K562 (cell line): Measurements from ENCODE around the gene RSBN1L. TPM values are rescaled to one million over a fixed set of nuclear protein-coding genes. Genes with fewer than 3 reads are reported as not detected.

Source experiments
- ATAC-seq: fragments of 200-7000 bp; cut with Tn5 transposase; 3 replicates; pipeline ENCODE4 v1.9.1; 2020; ENCODE audit warnings: moderate library complexity
- BruUV-seq: library from RNA; stranded (reverse); fragments of 400-500 nt; replicated peaks from 2 replicates; lab custom pipeline; 2021; lab: Mats Ljungman, UMichigan
- CTCF ChIA-PET: fragments of 300-600 bp; formaldehyde crosslinking; extraction: SDS; loops from one replicate; lab custom pipeline; 2021; ENCODE audit warnings: low intra/inter-chr PET ratio; lab: Yijun Ruan, JAX
- POLR2A ChIA-PET: fragments of 300-600, 350-650 bp; sonication (Branson Sonifier 250); formaldehyde crosslinking; extraction: SDS; loops from one replicate; lab custom pipeline; 2021; ENCODE audit warnings: antibody characterized with exemption, inconsistent platforms; lab: Yijun Ruan, JAX
- DNase-seq, 4 experiments: peaks; one replicate each; pipeline versions ENCODE4 v3.0.0 to v3.0.0-alpha.2; 2011 to 2018; ENCODE audit warnings: low spot score in 3 of 4, mixed read lengths in 3 of 4; ENCODE audit errors: extremely low read depth in 1 of 4
- FAIRE-seq: peaks from 2 replicates; lab custom pipeline; 2011; peaks lifted over from hg19 to GRCh38; lab: Jason Lieb, UNC
- H2AFZ ChIP-seq: 2 replicates; pipeline ENCODE4 v1.6.0; 2011; ENCODE audit warnings: low read depth, low read length, control low read depth, inconsistent platforms
- H3K27ac ChIP-seq: fragments of 200-600 bp; 3 replicates; pipeline ENCODE4 v1.8.0; 2011; ENCODE audit warnings: low read depth, mild to moderate bottlenecking, control low read depth, inconsistent platforms, low read length, moderate library complexity, mixed read lengths; ENCODE audit errors: extremely low read depth
- H3K27me3 ChIP-seq, 2 experiments: fragments of 300-600 bp in 1 of 2; 2 replicates in 1 of 2; 3 replicates in 1 of 2; pipeline versions ENCODE4 v1.6.0 to v1.8.0; 2011; ENCODE audit warnings: inconsistent platforms in 2 of 2, low read length in 2 of 2, mild to moderate bottlenecking in 1 of 2, mixed read lengths in 1 of 2, moderate library complexity in 1 of 2; ENCODE audit not compliant: control insufficient read depth in 2 of 2, insufficient read depth in 2 of 2
- H3K36me3 ChIP-seq: fragments of 300-600 bp; 3 replicates; pipeline ENCODE4 v1.8.0; 2011; ENCODE audit warnings: mild to moderate bottlenecking, low read length, inconsistent platforms; ENCODE audit not compliant: control insufficient read depth, insufficient read depth
- H3K4me1 ChIP-seq, 2 experiments: fragments of 200-600 bp in 1 of 2; replicated peaks in 1 of 2; 2 replicates in 1 of 2; 3 replicates in 1 of 2; pipeline versions ENCODE4 v1.5.1 to v1.8.0; 2011; ENCODE audit warnings: inconsistent platforms in 2 of 2, low read length in 2 of 2, mild to moderate bottlenecking in 1 of 2, mixed read lengths in 1 of 2, moderate library complexity in 1 of 2; ENCODE audit not compliant: control insufficient read depth in 2 of 2, insufficient read depth in 2 of 2
- H3K4me2 ChIP-seq: 2 replicates; pipeline ENCODE4 v1.6.1; 2011; ENCODE audit warnings: low read length, control low read depth, inconsistent platforms, mixed read lengths; ENCODE audit not compliant: insufficient read depth
- H3K4me3 ChIP-seq: fragments of 200-600 bp; sonication (generic), shearing (Covaris generic); 2 replicates; pipeline ENCODE4 v1.5.1; 2016; ENCODE audit warnings: control low read depth, inconsistent platforms
- H3K79me2 ChIP-seq: fragments of 200-600 bp; 3 replicates; pipeline ENCODE4 v1.8.0; 2011; ENCODE audit warnings: low read length, inconsistent platforms; ENCODE audit not compliant: control insufficient read depth, insufficient read depth
- H3K9ac ChIP-seq, 2 experiments: 2 replicates each; pipeline versions ENCODE4 v1.6.0 to v1.6.1; 2011; ENCODE audit warnings: low read depth in 2 of 2, low read length in 2 of 2, control low read depth in 1 of 2, inconsistent platforms in 1 of 2, mild to moderate bottlenecking in 1 of 2, mixed read lengths in 1 of 2; ENCODE audit not compliant: insufficient read depth in 1 of 2
- H3K9me1 ChIP-seq: one replicate; pipeline ENCODE4 v1.6.0; 2011; ENCODE audit warnings: inconsistent platforms, mild to moderate bottlenecking, low read length, moderate library complexity; ENCODE audit not compliant: control insufficient read depth, insufficient read depth
- H3K9me3 ChIP-seq: replicated peaks from 2 replicates; pipeline ENCODE4 v1.5.1; 2011; ENCODE audit warnings: low read depth, low read length, inconsistent platforms; ENCODE audit not compliant: control insufficient read depth, insufficient read depth
- H4K20me1 ChIP-seq: replicated peaks from 2 replicates; pipeline ENCODE4 v1.6.1; 2011; ENCODE audit warnings: low read length, inconsistent platforms, mixed read lengths; ENCODE audit not compliant: control insufficient read depth, insufficient read depth
- ARID3A ChIP-seq: IDR thresholded peaks from 2 replicates; pipeline ENCODE4 v1.6.1; 2012; ENCODE audit warnings: low read depth, low read length, improper control_type of control experiment, borderline replicate concordance
- CBFA2T3 ChIP-seq: fragments of 450-650 bp; IDR thresholded peaks from 2 replicates; pipeline ENCODE4 v1.6.1; 2017
- FOXK1 ChIP-seq: sonication (generic); formaldehyde crosslinking; IDR thresholded peaks from 2 replicates; pipeline ENCODE4 v1.8.0; 2022; ENCODE audit warnings: missing genetic modification reagents, mild to moderate bottlenecking, borderline replicate concordance
- FUS ChIP-seq: fragments of 200-400 bp; formaldehyde crosslinking; optimal IDR thresholded peaks from 2 replicates; pipeline ENCODE3; 2017; ENCODE audit warnings: low read depth, low read length
- HCFC1 ChIP-seq: IDR thresholded peaks from 2 replicates; pipeline ENCODE4 v1.6.1; 2012; ENCODE audit warnings: low read depth, low read length, improper control_type of control experiment
- MAFF ChIP-seq: IDR thresholded peaks from 2 replicates; pipeline ENCODE4 v1.6.1; 2012; ENCODE audit warnings: low read length, improper control_type of control experiment
- SMARCA4 ChIP-seq: fragments of 450-650 bp; IDR thresholded peaks from 2 replicates; pipeline ENCODE4 v1.6.1; 2016
- SOX6 ChIP-seq: fragments of 450-650 bp; IDR thresholded peaks from 2 replicates; pipeline ENCODE4 v1.6.1; 2014; ENCODE audit warnings: mild to moderate bottlenecking
- TARDBP ChIP-seq: fragments of 450-650 bp; IDR thresholded peaks from 2 replicates; pipeline ENCODE4 v1.6.1; 2016
- ZNF316 ChIP-seq: fragments of 450-650 bp; IDR thresholded peaks from 2 replicates; pipeline ENCODE4 v1.6.1; 2016
- ZNF785 ChIP-seq: fragments of 250-450 bp; sonication (Bioruptor Pico); IDR thresholded peaks from 2 replicates; pipeline ENCODE4 v1.4.0; 2020; ENCODE audit warnings: mild to moderate bottlenecking
- WGBS: fragments of 100-300 bp; shearing (Covaris generic); methylation state at CpG from one replicate; pipeline ENCODE4 v1.1.6; 2016; ENCODE audit warnings: low coverage, mixed read lengths; ENCODE audit not compliant: insufficient coverage; ENCODE audit errors: missing lambda C conversion rate; 5-methylcytosine and 5-hydroxymethylcytosine counted together
- in situ Hi-C: fragments of 300-500 bp; cut with MboI; formaldehyde crosslinking; loops from 4 replicates; pipeline ENCODE4 v1.15.0; 2018; ENCODE audit warnings: inconsistent platforms, mixed read lengths
- intact Hi-C: fragments of 100-400 bp; cut with micrococcal nuclease; formaldehyde crosslinking; loops from 2 replicates; pipeline ENCODE4 v1.14.2; 2022
- polyA plus RNA-seq, 8 experiments: library from polyadenylated mRNA; depleted of rRNA in 4 of 8; stranded (reverse) in 5 of 8; unstranded in 3 of 8; fragments of >200 nt; fragmentation: Nextera tagmentation in 2 of 8; fragmentation: Illumina TruSeq in 1 of 8; extraction: Ambion mirVana in 2 of 8; extraction: Trizol in 1 of 8; gene quantifications; 2 replicates each; pipeline versions ENCODE4 v1.2.1 to v1.2.3, GENCODE V29; 2011 to 2014; ENCODE audit warnings: inconsistent platforms in 1 of 8, missing spikeins in 1 of 8
- total RNA-seq, 7 experiments: library from RNA; depleted of rRNA in 6 of 7; stranded (reverse); fragments of >200 nt in 6 of 7; fragmentation: Illumina TruSeq in 2 of 7; extraction: Trizol in 2 of 7; gene quantifications; 2 replicates each; pipeline versions ENCODE4 v1.2.1 to v1.2.3, GENCODE V29; 2011 to 2021; ENCODE audit warnings: low replicate concordance in 1 of 7
- TF ChIP-seq, protein P1 (sequence below): fragments of 450-650 bp; IDR thresholded peaks from 2 replicates; pipeline ENCODE4 v1.6.1; 2014; ENCODE audit warnings: low read depth, mild to moderate bottlenecking, moderate library complexity, borderline replicate concordance
- TF ChIP-seq, protein P2 (sequence below), 2 experiments: IDR thresholded peaks; 2 replicates each; pipeline ENCODE4 v1.6.1; 2012; ENCODE audit warnings: improper control_type of control experiment in 2 of 2, low read depth in 2 of 2, low read length in 2 of 2, borderline replicate concordance in 1 of 2

RSBN1L gene
- total and polyA plus RNA-seq, 9 of the 15 experiments (the other 6 are each of a cell fraction or from before 2014, with no cell fraction given) = 6.2 to 35.2 (median 20.1) TPM

DNA sequence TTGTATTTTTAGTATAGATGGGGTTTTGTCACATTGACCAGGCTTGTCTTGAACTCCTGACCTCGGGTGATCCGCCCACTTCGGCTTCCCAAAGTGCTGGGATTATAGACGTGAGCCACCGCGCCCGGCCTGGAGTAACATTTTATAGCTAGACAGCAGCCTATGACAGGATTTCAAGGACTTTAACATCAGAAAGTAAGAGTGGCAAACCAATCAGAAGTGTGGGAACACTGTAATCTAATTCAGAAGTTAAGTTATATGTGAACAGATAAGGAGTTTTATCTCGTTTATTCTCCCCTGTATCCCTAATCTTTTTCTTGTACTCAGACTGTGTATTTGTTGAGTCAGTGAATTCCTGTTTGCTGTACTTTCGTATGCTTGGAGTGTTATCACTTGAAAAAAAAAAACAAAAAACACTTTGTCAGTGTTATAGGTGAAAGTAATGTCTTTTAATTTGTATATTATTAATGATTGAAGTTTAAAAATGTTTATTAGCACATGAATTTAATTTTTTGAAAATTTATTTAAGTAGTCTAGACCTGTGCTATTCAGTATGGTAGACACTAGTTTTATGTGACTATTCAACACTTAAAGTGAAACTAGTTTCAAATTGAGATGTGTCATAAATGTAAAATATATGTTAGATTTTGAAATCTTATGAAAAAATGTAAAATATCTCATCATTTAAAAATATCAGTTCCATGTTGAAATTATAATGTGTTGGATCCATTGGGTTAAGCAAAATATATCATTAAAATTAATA, 38.6 kb downstream of the RSBN1L start:
- WGBS = 3% methylated on average over 9 of the region's 9 CpGs
- ChIA-PET POLR2A (interaction anchor here (0.8 kb wide), 1 partner anchor 268 kb away, joined by 3 read pairs; no protein-coding TSS in a partner anchor), CTCF (no interaction called here)
- no peaks in the 10 kb centered on the region for H3K27me3 ChIP-seq
- in situ Hi-C loops (no loop called here), intact Hi-C loops (loop anchor here (5.0 kb wide), 1 partner anchor 38 kb away; the partner anchor contains the start of gene RSBN1L)
- peak overlapping the region; percentile 42; the same call in 1 of the 3 replicates for H3K27ac ChIP-seq
- no peaks in the 10 kb centered on the region for H3K9me1 ChIP-seq
- no peaks in the 10 kb centered on the region for H3K9me3 ChIP-seq
- H3K4me2 ChIP-seq = peak overlapping the region; percentile 54
- BruUV-seq = no TSS peak
- peak overlapping the region; percentile 11; the same call in 1 of the 2 replicates for H2AFZ ChIP-seq
- peaks cover 10% of the 10 kb centered on the region; the same call in 1 of the 2 replicates for H4K20me1 ChIP-seq
- H3K36me3 ChIP-seq = peaks cover 31% of the 10 kb centered on the region
- DNase-seq = peak in 2 of 4 experiments; percentile 24 to 66
- H3K4me3 ChIP-seq = no peak overlapping the region
- FAIRE-seq = peak; percentile 63
- peaks cover 69% of the 10 kb centered on the region for H3K79me2 ChIP-seq
- H3K9ac ChIP-seq = peak overlapping the region; percentile 20 to 49; a peak in 2 of 4 replicates
- peaks cover 6 to 17% of the 10 kb centered on the region in 2 experiments; a peak in 4 of 5 replicates for H3K4me1 ChIP-seq
- ATAC-seq = peak; percentile 69
- no peak for TF ChIP-seq HCFC1
- no peak for TF ChIP-seq TARDBP
- TF ChIP-seq CBFA2T3 = peak; percentile 43
- peak; percentile 94 for TF ChIP-seq ZNF316
- TF ChIP-seq SOX6 = no peak
- no peak for TF ChIP-seq FOXK1
- peak; percentile 42; the same call in 1 of the 2 replicates for TF ChIP-seq ARID3A
- TF ChIP-seq ZNF785 = no peak
- peak; percentile 32; the same call in 1 of the 2 replicates for TF ChIP-seq SMARCA4
- TF ChIP-seq, protein P1, sequence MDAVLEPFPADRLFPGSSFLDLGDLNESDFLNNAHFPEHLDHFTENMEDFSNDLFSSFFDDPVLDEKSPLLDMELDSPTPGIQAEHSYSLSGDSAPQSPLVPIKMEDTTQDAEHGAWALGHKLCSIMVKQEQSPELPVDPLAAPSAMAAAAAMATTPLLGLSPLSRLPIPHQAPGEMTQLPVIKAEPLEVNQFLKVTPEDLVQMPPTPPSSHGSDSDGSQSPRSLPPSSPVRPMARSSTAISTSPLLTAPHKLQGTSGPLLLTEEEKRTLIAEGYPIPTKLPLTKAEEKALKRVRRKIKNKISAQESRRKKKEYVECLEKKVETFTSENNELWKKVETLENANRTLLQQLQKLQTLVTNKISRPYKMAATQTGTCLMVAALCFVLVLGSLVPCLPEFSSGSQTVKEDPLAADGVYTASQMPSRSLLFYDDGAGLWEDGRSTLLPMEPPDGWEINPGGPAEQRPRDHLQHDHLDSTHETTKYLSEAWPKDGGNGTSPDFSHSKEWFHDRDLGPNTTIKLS = no peak
- TF ChIP-seq, protein P2, sequence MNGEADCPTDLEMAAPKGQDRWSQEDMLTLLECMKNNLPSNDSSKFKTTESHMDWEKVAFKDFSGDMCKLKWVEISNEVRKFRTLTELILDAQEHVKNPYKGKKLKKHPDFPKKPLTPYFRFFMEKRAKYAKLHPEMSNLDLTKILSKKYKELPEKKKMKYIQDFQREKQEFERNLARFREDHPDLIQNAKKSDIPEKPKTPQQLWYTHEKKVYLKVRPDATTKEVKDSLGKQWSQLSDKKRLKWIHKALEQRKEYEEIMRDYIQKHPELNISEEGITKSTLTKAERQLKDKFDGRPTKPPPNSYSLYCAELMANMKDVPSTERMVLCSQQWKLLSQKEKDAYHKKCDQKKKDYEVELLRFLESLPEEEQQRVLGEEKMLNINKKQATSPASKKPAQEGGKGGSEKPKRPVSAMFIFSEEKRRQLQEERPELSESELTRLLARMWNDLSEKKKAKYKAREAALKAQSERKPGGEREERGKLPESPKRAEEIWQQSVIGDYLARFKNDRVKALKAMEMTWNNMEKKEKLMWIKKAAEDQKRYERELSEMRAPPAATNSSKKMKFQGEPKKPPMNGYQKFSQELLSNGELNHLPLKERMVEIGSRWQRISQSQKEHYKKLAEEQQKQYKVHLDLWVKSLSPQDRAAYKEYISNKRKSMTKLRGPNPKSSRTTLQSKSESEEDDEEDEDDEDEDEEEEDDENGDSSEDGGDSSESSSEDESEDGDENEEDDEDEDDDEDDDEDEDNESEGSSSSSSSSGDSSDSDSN (IDR thresholded peaks at IDR 0.05; ENCODE audit: borderline replicate concordance in 1 of 2, low read depth in 2 of 2, low read length in 2 of 2) = no peak
- TF ChIP-seq FUS = no peak
- peak; percentile 69 for TF ChIP-seq MAFF
